C1 segment of cervical spinal cord (tissue), 14 donors: ENCODE data around the gene SLC9A3.
"Not testable (repeated sequence)": the region's sequence is repeated elsewhere in the genome, so short reads cannot be mapped to it uniquely, and the experiment has no call there.

Experiments
- DNase-seq, 14 donors: peaks; one replicate each; lab custom pipeline; 2025; lab: John Stamatoyannopoulos, UW

Gene SLC9A3

GRCh38 chr5:524234-524972 lies at the start of gene SLC9A3:
SLC9A3 (minus strand) TSS chr5:524449.
- no peak for DNase-seq

DNA sequence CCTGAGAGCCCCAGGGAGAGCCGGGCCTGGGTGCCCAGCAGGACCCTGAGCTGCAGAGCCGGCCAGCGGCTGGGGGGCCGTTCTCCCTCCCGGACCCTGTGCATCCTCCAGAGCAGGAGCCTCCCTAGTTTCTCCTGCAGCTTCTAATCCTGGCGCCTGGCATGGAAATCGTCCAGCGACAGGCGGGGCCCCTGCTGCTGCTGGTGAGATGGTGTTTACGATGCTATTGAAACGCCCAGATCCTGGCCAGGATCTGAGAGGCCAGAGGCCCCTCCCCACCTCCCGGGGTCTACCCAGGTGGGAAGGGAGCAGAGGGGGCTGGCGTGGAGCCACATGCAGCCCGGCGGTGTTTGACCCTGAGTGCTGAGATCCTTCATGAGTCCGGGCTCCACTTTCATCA lies 49.7 kb upstream of the SLC9A3 start:
- DNase-seq: no peak

DNA sequence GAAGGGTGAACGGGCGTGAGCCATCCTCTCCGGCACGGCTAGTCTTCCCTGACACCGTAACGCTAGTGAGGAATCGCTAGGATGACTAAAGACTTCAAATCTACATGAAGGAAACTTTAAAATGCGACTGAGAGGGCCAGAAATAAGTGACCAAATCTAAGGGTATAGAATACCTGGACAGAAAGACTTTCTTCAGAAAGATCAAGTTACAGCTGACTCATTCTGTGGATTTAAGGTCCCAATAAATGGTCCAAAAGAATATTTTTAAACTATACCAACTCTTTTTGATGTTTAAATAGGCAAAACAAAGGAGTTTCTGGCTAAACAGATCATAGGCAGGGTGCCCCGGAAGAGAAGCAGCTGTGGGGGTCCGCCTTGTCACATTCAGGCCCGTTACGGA lies 49.0 kb upstream of the SLC9A3 start:
- no peak for DNase-seq

GRCh38 chr5:572398-573019 lies 48.3 kb upstream of the SLC9A3 start:
- DNase-seq: no peak

- DNase-seq: no peak
Observed at GRCh38 chr5:571791-572190, 47.5 kb upstream of the SLC9A3 start.

DNA sequence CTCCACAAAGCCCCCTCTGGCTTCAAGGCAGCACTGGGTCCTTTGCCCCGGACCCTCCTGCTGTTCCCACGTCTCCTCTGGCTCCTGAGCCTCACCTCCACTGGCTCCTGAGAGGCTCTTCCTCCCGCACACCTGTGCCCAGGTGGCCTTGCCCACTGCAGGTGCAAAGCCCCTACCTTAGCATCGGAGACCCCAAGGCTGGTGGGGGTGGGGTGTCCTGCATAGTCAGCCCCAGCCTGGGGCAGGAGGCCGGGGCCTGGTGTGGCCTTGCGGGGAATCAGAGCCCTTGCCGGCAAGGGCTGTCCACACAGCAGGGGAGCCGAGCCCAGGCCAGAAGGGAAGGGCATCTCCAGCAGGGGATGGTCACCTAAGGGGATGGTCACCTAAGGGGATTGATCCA lies 46.6 kb upstream of the SLC9A3 start:
- no peak for DNase-seq

- no peak for DNase-seq
Observed at GRCh38 chr5:570446-570845, 46.2 kb upstream of the SLC9A3 start.

- no peak for DNase-seq
Observed at GRCh38 chr5:569868-570361, 45.7 kb upstream of the SLC9A3 start.

GRCh38 chr5:569358-569867 lies 45.2 kb upstream of the SLC9A3 start:
- DNase-seq: no peak

GRCh38 chr5:568809-569208 lies 44.6 kb upstream of the SLC9A3 start:
- DNase-seq: no peak

DNA sequence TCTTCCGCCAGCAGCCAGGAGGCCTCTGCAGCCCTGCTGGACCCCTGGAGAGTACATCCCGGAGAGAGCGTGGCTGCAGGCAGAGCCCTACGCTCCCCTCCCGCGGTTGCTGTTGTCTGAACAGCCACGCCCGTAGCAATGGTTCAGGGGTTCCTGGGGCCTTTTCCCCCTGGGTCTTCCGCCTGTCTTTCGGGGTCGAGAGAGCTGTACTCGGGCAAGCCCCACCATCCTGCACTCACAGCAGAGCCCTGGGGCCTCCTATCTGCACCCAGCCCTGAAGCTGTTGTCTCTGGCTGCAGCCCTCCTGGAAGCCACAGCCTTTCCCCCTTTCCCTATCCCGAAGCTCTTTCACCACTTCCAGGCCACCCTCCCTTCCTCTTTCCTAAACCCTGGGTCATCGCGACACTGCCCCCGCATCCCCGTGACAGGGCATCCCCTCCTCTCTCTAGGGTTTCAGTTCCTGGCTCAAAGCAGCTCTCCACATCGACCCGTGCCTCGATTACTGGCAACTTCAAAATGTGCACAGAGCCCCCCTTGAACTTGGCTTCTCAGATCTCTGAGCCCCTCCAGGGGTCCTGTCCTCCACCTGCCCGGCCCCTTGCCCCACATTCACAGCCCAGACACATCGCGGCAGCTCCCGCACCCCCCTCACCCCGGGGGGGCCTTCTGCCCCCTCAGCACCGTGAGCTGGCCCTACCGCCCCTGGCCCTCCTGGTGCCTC lies 44.0 kb upstream of the SLC9A3 start:
- no peak for DNase-seq

DNA sequence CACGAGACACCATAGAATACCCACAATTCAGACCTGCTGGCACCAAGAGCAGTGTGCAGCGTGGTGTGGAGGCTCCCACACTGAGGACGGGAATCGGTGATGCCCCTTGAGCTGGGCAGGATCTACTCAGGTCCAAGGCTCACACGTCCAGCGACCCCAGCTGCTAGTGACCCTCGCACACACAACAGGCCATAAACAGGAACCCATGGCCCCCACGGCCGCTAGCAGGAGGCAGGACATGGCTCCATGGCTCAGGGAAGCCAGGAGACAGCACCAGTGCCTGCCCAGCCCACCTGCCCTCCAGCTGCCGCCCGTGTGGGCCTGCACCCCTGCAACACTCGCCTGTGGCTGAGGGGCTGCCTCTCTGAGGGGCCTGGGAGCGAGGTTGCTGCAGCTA lies 43.4 kb upstream of the SLC9A3 start:
- DNase-seq: no peak

DNA sequence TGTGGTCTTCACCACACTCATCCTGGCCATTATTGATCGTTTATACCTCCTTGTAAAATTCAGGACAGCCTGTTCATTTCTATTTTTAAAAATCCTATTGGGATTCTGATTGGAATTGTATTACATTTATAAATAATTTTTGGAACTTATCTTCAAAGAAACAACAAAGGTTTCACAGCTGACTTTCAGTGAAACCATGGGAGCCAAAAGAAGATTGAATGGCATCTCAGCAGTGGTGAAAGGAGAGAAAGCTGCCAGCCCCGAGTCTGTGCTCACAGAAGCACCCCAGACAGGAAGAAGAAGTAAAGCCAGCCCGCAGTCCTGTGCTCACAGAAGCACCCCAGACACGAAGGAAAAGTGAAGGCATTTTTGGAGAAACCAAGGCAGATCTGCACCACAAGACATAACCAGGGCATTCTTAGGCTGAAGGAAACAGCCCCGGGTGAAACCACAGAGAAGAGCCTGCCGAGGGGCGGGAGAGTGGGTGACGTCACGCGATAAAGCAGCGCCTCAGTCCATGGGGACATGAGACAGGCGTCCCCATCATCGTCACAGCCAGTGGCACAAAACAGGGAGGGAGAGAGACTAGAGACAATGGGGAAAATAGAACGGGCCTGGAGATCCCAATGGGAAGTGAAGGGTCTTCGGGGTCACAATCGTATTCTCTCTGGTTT lies 42.5 kb upstream of the SLC9A3 start:
- no peak for DNase-seq

GRCh38 chr5:565782-566440 lies 41.7 kb upstream of the SLC9A3 start:
- no peak for DNase-seq

DNA sequence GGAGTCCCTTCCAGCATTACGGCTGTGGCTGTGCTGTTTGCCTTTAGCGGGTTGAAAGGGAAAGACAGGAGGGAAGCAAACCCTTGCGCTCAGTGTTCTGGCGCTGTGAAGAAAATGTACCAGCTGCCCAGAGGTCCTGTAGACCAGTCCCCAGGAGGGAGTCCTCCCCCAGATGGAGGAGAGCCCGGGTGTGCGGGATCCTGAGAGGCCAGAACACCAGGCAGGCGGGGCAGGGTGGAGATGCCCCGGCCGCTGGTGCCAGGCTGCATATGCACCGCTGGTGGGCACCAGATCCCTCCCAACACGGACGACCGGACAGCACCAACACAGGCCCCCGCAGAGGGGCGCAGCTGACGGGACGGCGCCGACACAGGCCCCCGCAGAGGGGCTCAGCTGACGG lies 37.2 kb upstream of the SLC9A3 start:
- DNase-seq: no peak

DNA sequence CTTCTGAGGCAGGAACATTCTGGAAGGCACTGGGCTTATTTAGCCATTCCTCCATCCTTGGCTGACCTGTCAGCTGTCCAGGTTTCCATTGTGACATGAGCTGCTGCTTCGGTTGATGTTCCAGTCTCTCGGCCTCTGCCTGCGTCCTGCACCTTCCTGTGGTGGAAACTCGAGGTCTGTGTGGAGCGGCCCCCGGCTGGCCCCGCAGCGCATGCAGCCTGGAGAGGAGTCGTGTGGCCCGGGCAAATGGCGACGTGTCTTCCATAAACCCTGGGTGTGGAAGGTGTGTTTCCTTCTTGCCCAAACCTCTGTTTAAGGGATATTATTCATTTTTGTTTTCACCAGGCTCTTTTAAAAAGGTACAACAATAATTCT lies 36.5 kb upstream of the SLC9A3 start:
- DNase-seq: no peak

- no peak for DNase-seq
Observed at GRCh38 chr5:558871-559503, 34.7 kb upstream of the SLC9A3 start.

DNA sequence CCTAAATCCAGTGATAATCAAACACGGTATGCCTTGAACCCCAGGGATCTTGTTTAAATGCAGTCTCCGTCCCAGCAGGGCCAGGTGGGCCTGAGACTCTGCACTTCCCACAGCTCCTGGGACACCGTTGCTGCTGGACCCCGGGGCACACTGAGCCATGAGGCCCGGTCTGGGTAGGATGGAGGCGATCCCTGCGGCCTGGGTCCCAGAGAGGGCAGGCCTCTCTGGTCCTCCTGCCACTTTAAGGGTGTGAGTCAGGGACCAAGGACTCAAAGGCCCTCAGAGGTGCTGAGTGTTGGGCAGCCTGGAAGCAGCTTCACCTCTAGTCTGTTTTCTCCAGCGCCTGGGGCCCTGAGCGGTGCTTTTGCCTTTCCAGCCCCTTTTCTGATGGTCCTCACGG lies 34.1 kb upstream of the SLC9A3 start:
- no peak for DNase-seq

GRCh38 chr5:557917-558316 lies 33.7 kb upstream of the SLC9A3 start:
- not testable (repeated sequence) for DNase-seq

DNA sequence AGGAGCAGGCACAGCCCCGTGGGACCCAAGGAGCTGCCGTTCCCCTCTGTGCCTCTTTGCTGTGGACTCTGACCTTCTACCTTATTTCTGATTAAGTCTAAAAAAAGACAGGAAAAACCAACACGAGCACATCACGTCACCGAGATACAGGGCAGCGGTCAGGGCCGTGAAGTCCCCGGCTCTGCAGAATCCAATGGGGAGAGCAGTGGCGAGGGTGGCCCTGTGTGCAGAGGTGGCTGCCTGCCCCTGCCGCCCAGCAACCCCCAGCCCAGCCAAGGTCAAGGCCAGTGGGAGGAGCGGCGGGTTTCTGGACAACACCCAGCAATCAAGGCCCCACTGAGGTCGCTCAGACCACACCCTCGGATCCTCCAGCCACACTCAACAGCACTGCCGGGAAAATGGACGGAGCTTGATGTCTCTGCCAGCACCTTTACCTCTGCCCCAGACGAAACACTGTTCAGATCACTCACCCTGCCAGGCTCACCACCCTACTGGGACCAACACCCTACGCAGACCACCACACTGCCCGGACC lies 32.7 kb upstream of the SLC9A3 start:
- DNase-seq: no peak
